RWPE1 (cell line): ENCODE results near the gene CUEDC2.

Source experiments
- CTCF ChIA-PET: fragments of 350-600 bp; sonication (Branson Sonifier 250); formaldehyde crosslinking; extraction: SDS; loops from one replicate; lab custom pipeline; 2021; lab: Yijun Ruan, JAX
- POLR2A ChIA-PET: fragments of 400-600 bp; formaldehyde crosslinking; extraction: SDS; loops from one replicate; lab custom pipeline; 2020; ENCODE audit warnings: antibody characterized with exemption; ENCODE audit not compliant: low non-redundant PET; lab: Yijun Ruan, JAX
- DNase-seq: peaks from one replicate; pipeline ENCODE4 v3.0.0; 2012; ENCODE audit warnings: low spot score
- H3K27ac ChIP-seq: fragments of 450-650 bp; 2 replicates; pipeline ENCODE4 v1.5.1; 2017
- TF ChIP-seq, protein P1 (sequence below): fragments of 450-650 bp; conservative IDR thresholded peaks from 2 replicates; pipeline ENCODE4 v1.5.1; 2017; ENCODE audit warnings: low read depth, mild to moderate bottlenecking

CUEDC2 gene

DNA sequence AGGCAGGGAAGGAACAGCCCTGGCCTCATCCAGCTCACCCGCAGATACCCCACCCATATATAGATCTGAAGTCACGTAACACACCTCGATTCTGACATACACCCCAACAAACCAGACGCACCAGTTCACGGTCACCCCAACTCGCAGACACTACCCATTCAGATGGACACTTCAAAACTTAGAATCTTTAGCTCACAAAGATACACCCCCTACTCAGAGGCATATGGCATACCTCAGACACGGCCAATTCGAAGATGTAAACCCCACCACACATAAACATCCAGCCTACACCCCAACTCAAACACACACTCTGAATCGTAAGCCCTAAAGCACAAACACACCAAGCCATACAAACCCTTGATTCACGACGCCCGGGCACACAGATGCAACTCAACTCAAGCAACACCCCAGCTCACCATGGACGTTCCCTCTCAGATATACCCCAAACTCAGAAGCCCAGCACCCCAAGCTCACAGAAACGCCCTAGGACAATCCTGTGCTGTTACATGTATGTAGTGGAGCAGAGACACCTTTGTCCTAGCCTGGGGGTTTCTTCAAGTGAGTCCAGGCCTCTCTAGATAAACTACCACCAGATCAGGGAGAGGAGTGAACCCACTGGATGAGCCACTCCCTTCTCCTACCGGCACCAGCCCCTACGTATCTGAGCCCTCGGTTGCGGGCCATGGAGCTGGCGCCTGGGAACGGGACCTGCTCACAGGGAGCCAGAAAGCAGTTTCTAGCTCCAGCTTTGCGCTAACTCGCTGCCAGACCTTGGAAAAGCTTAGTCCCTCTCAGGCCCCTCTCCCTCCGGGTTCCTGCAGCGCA, 22.6 kb downstream of the CUEDC2 start:
- DNase-seq = no peak
- POLR2A ChIA-PET = no interaction called here
- no peak overlapping the region for H3K27ac ChIP-seq
- CTCF ChIA-PET = interaction anchor here (0.6 to 3.7 kb wide), 3 partner anchors 10 to 58 kb away, joined by 3 to 27 read pairs (median 5); partner anchors contain the start of gene FBXL15
- TF ChIP-seq, protein P1, sequence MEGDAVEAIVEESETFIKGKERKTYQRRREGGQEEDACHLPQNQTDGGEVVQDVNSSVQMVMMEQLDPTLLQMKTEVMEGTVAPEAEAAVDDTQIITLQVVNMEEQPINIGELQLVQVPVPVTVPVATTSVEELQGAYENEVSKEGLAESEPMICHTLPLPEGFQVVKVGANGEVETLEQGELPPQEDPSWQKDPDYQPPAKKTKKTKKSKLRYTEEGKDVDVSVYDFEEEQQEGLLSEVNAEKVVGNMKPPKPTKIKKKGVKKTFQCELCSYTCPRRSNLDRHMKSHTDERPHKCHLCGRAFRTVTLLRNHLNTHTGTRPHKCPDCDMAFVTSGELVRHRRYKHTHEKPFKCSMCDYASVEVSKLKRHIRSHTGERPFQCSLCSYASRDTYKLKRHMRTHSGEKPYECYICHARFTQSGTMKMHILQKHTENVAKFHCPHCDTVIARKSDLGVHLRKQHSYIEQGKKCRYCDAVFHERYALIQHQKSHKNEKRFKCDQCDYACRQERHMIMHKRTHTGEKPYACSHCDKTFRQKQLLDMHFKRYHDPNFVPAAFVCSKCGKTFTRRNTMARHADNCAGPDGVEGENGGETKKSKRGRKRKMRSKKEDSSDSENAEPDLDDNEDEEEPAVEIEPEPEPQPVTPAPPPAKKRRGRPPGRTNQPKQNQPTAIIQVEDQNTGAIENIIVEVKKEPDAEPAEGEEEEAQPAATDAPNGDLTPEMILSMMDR = no peak

DNA sequence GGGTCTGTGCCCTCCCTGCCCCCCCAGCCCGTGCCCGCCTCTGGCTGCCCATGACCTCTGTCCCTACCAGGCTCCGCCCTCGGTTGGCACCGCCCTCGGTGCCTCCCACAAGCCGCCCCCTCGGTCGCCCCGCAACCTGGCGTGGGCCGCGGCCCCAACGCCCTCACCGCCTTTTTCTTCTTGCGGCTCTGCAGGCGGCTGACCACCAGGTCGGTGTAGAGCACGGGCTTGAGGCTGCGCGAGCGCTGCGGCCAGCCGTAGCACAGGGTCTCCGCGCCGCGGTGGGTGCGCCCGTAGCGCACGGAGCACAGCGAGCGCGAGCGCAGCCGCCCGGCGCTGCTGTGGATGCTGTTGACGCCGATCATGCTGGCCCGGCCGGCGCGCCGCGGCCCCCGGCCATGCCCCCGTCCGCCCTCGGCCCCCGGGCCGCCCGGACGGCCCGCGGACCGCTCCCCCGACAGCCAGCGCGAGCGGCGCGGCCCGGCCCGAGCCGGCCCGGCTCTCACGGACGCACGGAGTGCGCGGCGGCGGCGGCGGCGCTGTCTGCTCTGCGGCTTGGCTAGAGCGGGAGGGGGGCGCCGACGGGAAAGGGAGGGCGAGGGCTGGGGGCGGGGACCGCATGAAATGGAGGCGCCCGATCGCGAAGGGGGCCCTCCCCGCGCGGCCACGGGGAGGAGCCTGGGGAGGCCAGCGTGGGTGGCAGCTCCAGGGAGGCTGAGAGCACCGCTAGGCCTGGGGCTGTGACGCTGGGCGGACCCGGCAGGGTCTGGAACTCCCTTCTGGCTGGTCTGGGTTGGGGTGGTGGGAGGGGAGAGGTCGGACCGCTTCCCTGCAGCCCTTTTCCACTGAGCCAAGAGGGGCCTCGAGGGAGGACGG, 23.4 kb downstream of the CUEDC2 start:
- TF ChIP-seq, protein P1 = no peak
- POLR2A ChIA-PET = no interaction called here
- CTCF ChIA-PET = interaction anchor here (0.6 to 3.7 kb wide), 3 partner anchors 9 to 57 kb away, joined by 3 to 27 read pairs (median 5); partner anchors contain the start of gene FBXL15
- H3K27ac ChIP-seq = no peak overlapping the region
- DNase-seq = no peak

DNA sequence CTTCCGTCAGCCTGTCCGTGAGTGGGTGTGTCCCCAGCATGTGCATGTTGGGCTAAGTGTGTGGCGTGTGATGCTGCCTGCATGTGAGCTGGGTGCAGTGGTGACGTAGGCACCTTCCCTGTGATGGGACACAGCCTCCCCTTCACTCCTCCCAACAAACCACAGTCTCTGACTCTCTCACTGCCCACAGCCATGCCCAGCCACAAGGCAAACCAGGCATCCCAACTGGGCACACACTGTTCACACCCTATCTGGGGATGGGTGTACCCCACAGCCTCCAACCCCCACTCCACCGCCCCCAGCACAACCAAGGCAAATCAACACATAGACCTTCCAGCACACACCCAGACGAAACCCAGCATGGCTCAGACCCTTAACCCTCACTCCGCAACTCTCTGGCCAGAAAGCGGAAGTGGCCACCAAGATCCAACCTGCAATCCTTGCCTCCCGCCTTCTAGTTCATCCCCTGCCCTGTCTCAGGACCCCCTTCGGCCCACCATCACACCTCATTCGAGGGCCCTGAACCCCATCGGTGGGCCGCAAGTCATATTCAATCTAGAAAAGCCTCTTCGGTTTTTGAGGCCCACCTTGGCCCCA, 24.1 kb downstream of the CUEDC2 start:
- no peak for DNase-seq
- ChIA-PET CTCF (no interaction called here), POLR2A (no interaction called here)
- H3K27ac ChIP-seq = no peak overlapping the region
- TF ChIP-seq, protein P1 = no peak

DNA sequence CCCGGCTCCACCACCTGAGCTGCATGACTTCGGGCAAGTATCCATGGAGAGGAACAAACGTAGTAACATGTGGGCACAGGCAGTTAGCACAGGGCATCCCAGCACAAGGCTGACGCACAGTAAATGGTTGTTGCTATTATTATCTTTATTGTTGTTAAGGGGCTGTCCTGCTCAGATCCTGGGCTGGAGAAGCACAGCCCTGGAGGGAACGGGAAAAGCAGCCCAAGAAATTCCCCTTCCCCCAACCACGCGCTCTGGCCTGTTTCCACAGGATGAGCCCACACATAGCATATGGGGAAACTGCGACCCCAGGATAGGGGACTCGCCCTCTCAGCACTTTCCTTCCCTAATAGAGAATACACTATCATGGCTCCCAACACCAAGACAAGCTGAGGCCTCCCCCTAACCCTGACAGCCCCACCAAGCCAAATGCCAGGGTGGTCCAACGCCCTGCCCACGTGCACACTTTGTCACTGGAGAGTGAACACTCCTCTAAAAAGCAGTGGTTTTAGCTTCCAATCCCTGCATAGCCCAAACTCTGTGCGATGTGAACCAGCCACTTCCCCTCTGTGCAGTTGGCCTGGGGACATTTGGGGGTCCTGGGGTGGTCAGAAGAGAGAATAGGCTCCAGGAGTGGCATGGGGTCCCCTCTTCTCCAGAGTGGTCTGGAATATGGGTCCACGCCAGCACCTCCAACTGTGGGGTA, 24.8 kb downstream of the CUEDC2 start:
- CTCF ChIA-PET = interaction anchor here (0.6 to 1.3 kb wide), 2 partner anchors 15 to 271 kb away, joined by 3 to 4 read pairs; no protein-coding TSS in a partner anchor
- no peak overlapping the region for H3K27ac ChIP-seq
- no peak for DNase-seq
- POLR2A ChIA-PET = no interaction called here
- TF ChIP-seq, protein P1 = no peak

DNA sequence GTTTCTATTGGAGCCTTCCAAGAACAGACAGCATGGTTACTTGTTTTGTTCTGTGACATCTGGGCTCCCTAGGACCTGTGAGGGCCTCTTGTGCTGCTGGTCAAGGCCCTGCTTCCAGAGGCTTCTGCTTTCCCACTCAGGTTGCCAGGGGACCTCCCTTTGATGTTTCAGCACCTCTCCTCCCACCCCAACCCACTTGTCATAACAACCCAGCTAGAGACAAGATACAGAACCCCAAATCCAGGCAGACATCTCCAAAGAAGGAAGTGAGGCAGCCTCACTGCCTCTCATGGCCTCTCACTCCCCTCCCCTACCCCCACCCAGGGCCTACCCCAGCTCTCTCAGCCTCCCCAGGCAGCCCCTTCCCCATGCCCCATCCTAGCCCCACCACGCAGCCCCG, 25.6 kb downstream of the CUEDC2 start:
- no peak for DNase-seq
- H3K27ac ChIP-seq = no peak overlapping the region
- CTCF ChIA-PET = interaction anchor here (0.5 to 1.3 kb wide), 3 partner anchors 16 to 287 kb away, joined by 3 to 4 read pairs (median 3); no protein-coding TSS in a partner anchor
- TF ChIP-seq, protein P1 = no peak
- POLR2A ChIA-PET = no interaction called here
